Measurements from ENCODE around the gene RNASEH2A. TPM values are rescaled to one million over a fixed set of nuclear protein-coding genes. Genes with fewer than 3 reads are reported as not detected.
A peak's percentile ranks its signal among the peaks of the same experiment; 100 is the strongest.

RNASEH2A gene
- total and polyA plus RNA-seq, 2 of the 13 experiments (the other 11 are each of a cell fraction or from before 2014, with no cell fraction given): 25.1 to 35.8 TPM

DNA sequence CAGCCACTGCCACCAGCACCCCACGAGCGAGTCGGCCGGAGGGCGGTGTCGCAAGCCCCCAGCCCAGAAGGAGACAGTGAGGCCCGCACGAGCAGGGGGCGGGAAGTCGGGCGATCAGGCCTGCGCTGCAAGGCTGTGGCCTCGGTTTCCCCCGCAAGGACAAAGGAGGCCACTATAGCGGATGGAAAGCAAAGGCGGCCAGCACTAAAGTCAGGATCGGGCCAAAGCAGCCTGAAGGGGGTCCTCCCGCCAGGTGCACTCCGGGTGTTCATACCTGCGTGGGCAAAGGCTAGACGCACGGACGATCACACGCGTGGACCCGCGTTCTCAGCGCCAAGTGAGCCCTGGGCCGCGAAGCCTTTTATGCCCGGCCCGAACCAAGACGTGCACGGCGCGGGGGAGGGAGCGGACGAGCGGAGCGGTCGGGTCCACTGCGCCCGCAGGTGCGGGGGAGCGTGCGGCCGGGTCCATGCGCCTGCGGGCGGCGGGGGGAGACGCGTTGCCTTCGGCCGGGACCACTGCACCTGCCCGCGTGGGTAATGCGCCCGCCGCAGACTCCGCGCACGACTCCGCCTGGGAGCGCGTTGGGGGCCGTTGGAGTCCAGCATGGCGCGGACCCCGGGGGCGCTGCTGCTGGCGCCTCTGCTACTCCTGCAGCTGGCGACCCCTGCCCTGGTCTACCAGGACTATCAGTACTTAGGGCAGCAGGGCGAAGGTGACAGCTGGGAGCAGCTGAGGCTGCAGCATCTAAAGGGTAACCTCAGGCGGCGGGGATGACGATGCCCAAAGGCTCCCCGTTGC is 4.7 kb upstream of the RNASEH2A start, which contains the start of the genes PRDX2 and THSD8 (continued):
- TF ChIP-seq ZBTB46 (CRISPR knock-in tag; IDR thresholded peaks at IDR 0.05; ENCODE audit: borderline replicate concordance) (no peak), PBX3 (CRISPR knock-in tag; IDR thresholded peaks at IDR 0.05; ENCODE audit: borderline replicate concordance) (no peak), ZNF331 (CRISPR knock-in tag; IDR thresholded peaks at IDR 0.05) (peak; percentile 79), RAD21 (CRISPR knock-in tag; IDR thresholded peaks at IDR 0.05) (peak; percentile 31), ZFYVE20 (CRISPR knock-in tag; IDR thresholded peaks at IDR 0.05; ENCODE audit: borderline replicate concordance, low read depth) (peak; percentile 90; the same call in 1 of the 2 replicates), HDAC6 (IDR thresholded peaks at IDR 0.05; ENCODE audit: low read depth, low read length) (no peak), ZNF280D (CRISPR knock-in tag; IDR thresholded peaks at IDR 0.05) (peak; percentile 79; the same call in 1 of the 2 replicates), SIN3B (IDR thresholded peaks at IDR 0.05; ENCODE audit: low read length) (no peak), ZBTB21 (CRISPR knock-in tag; IDR thresholded peaks at IDR 0.05) (peak; percentile 20; the same call in 1 of the 2 replicates), ARNT2 (CRISPR knock-in tag; IDR thresholded peaks at IDR 0.05; ENCODE audit: low read depth) (peak; percentile 72; the same call in 1 of the 2 replicates), SRSF4 (IDR thresholded peaks at IDR 0.05; ENCODE audit: low read depth, low read length, poor library complexity, severe bottlenecking) (no peak), ARID3A (IDR thresholded peaks at IDR 0.05; ENCODE audit: low read depth, low read length) (no peak)
- TF ChIP-seq, protein P1, sequence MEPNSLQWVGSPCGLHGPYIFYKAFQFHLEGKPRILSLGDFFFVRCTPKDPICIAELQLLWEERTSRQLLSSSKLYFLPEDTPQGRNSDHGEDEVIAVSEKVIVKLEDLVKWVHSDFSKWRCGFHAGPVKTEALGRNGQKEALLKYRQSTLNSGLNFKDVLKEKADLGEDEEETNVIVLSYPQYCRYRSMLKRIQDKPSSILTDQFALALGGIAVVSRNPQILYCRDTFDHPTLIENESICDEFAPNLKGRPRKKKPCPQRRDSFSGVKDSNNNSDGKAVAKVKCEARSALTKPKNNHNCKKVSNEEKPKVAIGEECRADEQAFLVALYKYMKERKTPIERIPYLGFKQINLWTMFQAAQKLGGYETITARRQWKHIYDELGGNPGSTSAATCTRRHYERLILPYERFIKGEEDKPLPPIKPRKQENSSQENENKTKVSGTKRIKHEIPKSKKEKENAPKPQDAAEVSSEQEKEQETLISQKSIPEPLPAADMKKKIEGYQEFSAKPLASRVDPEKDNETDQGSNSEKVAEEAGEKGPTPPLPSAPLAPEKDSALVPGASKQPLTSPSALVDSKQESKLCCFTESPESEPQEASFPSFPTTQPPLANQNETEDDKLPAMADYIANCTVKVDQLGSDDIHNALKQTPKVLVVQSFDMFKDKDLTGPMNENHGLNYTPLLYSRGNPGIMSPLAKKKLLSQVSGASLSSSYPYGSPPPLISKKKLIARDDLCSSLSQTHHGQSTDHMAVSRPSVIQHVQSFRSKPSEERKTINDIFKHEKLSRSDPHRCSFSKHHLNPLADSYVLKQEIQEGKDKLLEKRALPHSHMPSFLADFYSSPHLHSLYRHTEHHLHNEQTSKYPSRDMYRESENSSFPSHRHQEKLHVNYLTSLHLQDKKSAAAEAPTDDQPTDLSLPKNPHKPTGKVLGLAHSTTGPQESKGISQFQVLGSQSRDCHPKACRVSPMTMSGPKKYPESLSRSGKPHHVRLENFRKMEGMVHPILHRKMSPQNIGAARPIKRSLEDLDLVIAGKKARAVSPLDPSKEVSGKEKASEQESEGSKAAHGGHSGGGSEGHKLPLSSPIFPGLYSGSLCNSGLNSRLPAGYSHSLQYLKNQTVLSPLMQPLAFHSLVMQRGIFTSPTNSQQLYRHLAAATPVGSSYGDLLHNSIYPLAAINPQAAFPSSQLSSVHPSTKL (CRISPR knock-in tag; IDR thresholded peaks at IDR 0.05): peak; percentile 36; the same call in 1 of the 2 replicates
- TF ChIP-seq, protein P2, sequence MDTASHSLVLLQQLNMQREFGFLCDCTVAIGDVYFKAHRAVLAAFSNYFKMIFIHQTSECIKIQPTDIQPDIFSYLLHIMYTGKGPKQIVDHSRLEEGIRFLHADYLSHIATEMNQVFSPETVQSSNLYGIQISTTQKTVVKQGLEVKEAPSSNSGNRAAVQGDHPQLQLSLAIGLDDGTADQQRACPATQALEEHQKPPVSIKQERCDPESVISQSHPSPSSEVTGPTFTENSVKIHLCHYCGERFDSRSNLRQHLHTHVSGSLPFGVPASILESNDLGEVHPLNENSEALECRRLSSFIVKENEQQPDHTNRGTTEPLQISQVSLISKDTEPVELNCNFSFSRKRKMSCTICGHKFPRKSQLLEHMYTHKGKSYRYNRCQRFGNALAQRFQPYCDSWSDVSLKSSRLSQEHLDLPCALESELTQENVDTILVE (CRISPR knock-in tag; IDR thresholded peaks at IDR 0.05): peak; percentile 80
